Right hindlimb (tissue), 1 donor: ENCODE results near the gene RXRG.

ENCODE experiments used
- DNase-seq: peaks from one replicate; pipeline ENCODE4 v3.0.0-alpha.2; 2018

Gene RXRG

GRCh38 chr1:165364568-165365133, 80.3 kb downstream of the RXRG start:
- DNase-seq = peak; percentile 75

DNA sequence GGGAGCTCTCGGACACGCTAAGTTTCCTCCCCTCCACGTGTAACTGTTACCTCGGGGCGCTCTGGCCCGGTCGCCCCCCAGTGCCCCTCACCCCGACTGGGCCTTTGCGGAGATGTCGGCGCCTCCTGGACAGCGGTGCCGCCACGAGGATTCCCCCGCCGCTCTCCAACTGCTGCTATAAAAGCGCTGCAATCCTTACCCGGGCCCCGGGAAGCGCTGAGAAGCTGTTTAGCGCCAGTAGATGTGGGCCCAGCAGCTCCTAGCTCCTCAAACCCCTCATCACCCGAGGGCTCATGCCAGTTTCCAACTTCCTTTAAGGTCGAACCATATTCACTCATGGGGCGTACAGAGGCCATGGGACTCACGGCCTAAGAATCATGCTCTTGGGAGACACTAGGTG, 88.0 kb downstream of the RXRG start:
- DNase-seq = peak; percentile 36

- peak; percentile 61 for DNase-seq
Observed at GRCh38 chr1:165355977-165356811, 88.7 kb downstream of the RXRG start, which contains the start of gene LMX1A. LMX1A (minus strand) TSS chr1:165356715; CDS start chr1:165355559, 1,156 bp downstream.

GRCh38 chr1:165355139-165355976, 89.6 kb downstream of the RXRG start:
- DNase-seq = peak; percentile 22

- DNase-seq = no peak
Observed at GRCh38 chr1:165354739-165355138, 90.2 kb downstream of the RXRG start.

DNA sequence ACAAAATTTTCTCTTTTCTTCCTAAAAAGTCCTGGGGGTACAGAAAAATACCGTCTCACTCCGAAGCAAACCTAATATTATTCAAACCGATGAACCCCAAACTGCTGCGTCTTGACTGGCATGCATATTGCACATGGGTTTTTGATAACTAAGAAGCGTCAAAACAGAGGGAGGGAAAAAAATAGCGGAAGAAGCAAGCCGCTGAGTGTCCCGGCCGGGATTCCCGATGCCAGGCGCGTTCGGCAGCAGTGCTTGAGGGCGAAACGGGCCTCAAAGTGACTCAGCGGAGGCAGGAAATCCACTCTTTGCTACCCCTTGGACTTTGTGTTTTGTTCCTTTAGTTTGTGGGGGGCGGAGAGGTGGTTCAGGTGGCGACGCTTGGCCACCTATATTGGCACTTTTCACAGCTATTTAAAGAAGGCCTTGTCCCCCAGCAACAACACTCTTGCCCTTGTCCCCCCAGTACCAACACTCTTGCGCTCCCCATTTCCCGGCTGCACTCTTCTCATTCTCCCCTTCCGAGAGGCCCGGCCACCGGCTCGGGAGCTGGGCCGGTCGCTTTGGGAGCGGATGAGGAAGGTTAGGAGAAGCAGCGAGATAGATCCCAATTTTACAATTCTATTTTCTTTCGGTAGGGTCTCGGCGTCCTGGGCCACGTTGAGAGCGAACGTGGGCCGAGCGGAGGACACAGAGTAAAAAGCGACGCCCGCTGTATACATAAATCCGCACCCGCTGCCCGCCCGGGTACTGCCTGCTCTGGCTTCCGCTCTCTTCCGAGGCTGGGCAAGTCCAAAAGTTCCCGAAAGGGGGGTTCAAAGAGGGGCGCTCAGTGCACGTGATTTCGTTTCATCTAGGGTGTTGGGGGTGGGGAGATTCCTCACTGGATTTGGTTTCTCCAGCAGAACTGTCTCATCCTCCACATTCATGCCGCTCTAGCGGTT, 90.9 kb downstream of the RXRG start:
- peak; percentile 25 for DNase-seq

- DNase-seq = peak; percentile 23
Observed at GRCh38 chr1:165352442-165353293, 92.3 kb downstream of the RXRG start.

DNA sequence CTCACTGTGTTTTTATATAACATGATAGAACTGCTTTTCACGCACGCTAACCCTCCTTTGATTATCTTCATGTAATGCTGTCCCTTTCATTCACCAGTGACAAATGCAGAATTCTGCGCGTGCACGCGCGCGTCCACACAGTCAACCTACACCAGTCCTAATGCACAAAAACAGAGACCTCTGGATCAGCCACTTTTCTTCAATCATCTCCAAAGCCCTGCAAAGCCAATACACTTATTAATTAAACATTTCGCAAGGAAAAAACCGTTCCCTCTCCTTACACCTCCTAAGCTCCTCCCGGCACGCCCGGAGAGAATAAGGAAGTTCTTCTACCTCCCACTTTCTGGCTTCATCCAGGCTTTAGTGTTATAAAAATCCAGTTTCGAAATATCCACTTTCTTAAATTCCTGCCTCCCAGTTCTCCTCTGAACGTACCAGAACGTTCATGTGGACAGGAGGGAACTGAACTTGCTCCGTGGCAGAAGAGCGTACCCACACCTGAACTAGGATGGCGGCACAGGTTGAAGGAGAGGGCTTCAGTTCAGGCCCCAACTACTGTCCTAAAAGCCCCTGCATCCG, 93.0 kb downstream of the RXRG start:
- no peak for DNase-seq
